ENCODE measurements around the gene HNMT. TPM values are rescaled to one million over a fixed set of nuclear protein-coding genes. Genes with fewer than 3 reads are reported as not detected.
A peak's percentile ranks its signal among the peaks of the same experiment; 100 is the strongest.

Gene HNMT
- total and polyA plus RNA-seq, 2 of the 13 experiments (the other 11 are each of a cell fraction or from before 2014, with no cell fraction given): 279 to 309 TPM

GRCh38 chr2:137942037-137942832, 22.0 kb upstream of the HNMT start (continued):
- TF ChIP-seq ZNF770 (CRISPR knock-in tag; IDR thresholded peaks at IDR 0.05): no peak
- no peak for TF ChIP-seq ZNF891 (CRISPR knock-in tag; IDR thresholded peaks at IDR 0.05)
- no peak; the same call in 1 of the 2 replicates for TF ChIP-seq ZNF703 (CRISPR knock-in tag; IDR thresholded peaks at IDR 0.05; ENCODE audit: borderline replicate concordance)
- peak; percentile 70 for TF ChIP-seq BCL6 (CRISPR knock-in tag; IDR thresholded peaks at IDR 0.05)
- TF ChIP-seq ELF1 (CRISPR knock-in tag; IDR thresholded peaks at IDR 0.05): no peak
- peak; percentile 7; the same call in 1 of the 2 replicates for TF ChIP-seq NCOR1 (IDR thresholded peaks at IDR 0.05; ENCODE audit: borderline replicate concordance, low read length)
- peak; percentile 90 for TF ChIP-seq PATZ1 (CRISPR knock-in tag; IDR thresholded peaks at IDR 0.05)
- no peak for TF ChIP-seq CSRNP1 (CRISPR knock-in tag; IDR thresholded peaks at IDR 0.05)
- TF ChIP-seq EP300 (IDR thresholded peaks at IDR 0.05; ENCODE audit: low read depth in 2 of 2, low read length in 2 of 2): peak in 1 of 2 experiments; percentile 79; a peak in 2 of 4 replicates
- peak; percentile 28; the same call in 1 of the 2 replicates for TF ChIP-seq EP300 (CRISPR knock-in tag; IDR thresholded peaks at IDR 0.05; ENCODE audit: borderline replicate concordance)
- no peak for TF ChIP-seq NAIF1 (CRISPR knock-in tag; IDR thresholded peaks at IDR 0.05; ENCODE audit: borderline replicate concordance)
- TF ChIP-seq SAP130 (CRISPR knock-in tag; IDR thresholded peaks at IDR 0.05; ENCODE audit: low read depth): peak; percentile 31; the same call in 1 of the 2 replicates
- TF ChIP-seq ONECUT2 (CRISPR knock-in tag; IDR thresholded peaks at IDR 0.05): no peak; the same call in 1 of the 2 replicates
- 0 out of 2 replicates have a peak, but pooled peaks have one; percentile 11 for TF ChIP-seq ZNF230 (CRISPR knock-in tag; IDR thresholded peaks at IDR 0.05)
- peak; percentile 48; the same call in 1 of the 2 replicates for TF ChIP-seq ZNF816 (CRISPR knock-in tag; IDR thresholded peaks at IDR 0.05; ENCODE audit: borderline replicate concordance)
- peak; percentile 58; the same call in 1 of the 2 replicates for TF ChIP-seq HIC2 (CRISPR knock-in tag; IDR thresholded peaks at IDR 0.05; ENCODE audit: low read depth)
- TF ChIP-seq ZNF567 (CRISPR knock-in tag; IDR thresholded peaks at IDR 0.05; ENCODE audit: borderline replicate concordance): no peak
- TF ChIP-seq GABPB1 (CRISPR knock-in tag; IDR thresholded peaks at IDR 0.05): no peak; the same call in 1 of the 2 replicates
- TF ChIP-seq ZBTB3 (CRISPR knock-in tag; IDR thresholded peaks at IDR 0.05; ENCODE audit: borderline replicate concordance, low read depth): no peak
- TF ChIP-seq FOXJ3 (CRISPR knock-in tag; IDR thresholded peaks at IDR 0.05; ENCODE audit: borderline replicate concordance): no peak
- no peak for TF ChIP-seq MXD3 (CRISPR knock-in tag; IDR thresholded peaks at IDR 0.05)

Measured in HepG2 (cell line).